GM20431 (cell line): ENCODE measurements around the gene RASSF3.
"Not testable (repeated sequence)": the region's sequence is repeated elsewhere in the genome, so short reads cannot be mapped to it uniquely, and the experiment has no call there.

Experiments used
- in situ Hi-C: fragments of 300-500 bp; cut with MseI, MboI; formaldehyde crosslinking; loops from one replicate; pipeline ENCODE4 v1.15.0; 2020; ENCODE audit warnings: low sequenced_read_pairs; ENCODE audit not compliant: unreplicated experiment

RASSF3 gene

DNA sequence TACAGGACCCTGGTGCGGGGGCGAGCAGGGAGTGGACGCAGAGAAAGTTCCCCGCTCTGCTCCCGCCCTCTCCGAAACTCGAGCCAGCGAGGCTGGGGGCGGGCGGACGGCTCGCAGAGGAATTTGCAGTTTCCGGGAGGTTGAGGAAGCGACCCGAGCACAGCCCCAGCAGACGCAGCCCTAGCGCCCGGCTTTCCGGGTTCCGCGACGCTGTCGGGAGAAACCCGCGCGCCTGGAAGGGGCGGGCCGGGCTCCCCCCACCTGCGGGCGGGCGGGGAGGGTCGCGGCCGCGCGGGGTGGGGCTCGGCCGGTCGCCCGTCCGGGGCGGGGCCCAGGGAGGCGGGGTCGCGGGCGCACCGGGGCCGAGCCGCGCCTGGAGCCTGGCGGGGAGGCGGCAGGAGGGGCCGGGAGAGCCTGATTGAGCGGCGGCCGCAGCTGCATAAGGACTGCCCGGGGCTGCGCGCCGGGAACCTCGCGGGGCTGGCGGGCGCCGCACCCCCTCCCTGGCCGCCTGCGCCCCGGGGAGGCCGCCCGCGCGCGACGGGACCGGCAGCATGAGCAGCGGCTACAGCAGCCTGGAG is at the start of gene RASSF3:
RASSF3 (plus strand) TSS at position 417 of the 581 bp plus-strand sequence; CDS start at position 555, 138 bp downstream.
- in situ Hi-C loops, result no loop called here

GRCh38 chr12:64561302-64562136 is 48.8 kb upstream of the RASSF3 start:
- in situ Hi-C loops, result no loop called here

- in situ Hi-C loops, result no loop called here
Measured at GRCh38 chr12:64566122-64566521, 44.2 kb upstream of the RASSF3 start.

DNA sequence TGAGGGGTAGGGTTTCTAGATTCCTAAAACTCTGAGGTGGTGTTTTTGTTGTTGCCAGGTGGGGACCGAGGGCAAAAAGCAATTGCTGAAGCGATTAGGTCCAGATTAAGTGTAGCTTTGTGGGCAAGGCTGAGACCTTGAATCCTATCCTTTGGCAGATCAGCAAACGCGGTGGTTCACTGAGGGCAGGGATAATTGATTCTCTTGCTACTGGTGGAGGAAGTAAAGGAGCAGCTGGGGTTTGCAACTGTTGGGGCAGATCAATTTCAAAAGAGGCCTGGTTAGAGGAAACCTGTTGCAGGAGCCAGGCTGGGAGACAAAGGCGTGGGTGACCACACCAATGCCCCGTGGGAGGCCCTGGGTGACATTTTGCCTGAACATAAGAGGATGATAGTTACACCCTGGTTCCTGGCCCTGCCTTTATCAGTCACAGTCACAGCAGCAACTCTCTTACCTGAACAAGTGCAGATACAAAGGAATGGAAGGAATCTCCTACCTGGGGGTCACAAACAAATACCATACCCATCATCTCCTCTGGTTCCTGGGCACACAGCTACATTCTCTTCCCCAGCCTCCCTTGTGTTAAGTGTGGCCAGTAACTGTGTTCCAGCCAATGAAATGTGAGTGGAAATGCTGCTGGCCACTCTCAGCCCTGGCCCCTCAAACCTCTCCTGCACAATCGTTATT is 43.3 kb upstream of the RASSF3 start:
- in situ Hi-C loops, result no loop called here

GRCh38 chr12:64567570-64567969 is 42.7 kb upstream of the RASSF3 start:
- in situ Hi-C loops, result no loop called here

- in situ Hi-C loops, result no loop called here
Measured at GRCh38 chr12:64568298-64568697, 42.0 kb upstream of the RASSF3 start.

DNA sequence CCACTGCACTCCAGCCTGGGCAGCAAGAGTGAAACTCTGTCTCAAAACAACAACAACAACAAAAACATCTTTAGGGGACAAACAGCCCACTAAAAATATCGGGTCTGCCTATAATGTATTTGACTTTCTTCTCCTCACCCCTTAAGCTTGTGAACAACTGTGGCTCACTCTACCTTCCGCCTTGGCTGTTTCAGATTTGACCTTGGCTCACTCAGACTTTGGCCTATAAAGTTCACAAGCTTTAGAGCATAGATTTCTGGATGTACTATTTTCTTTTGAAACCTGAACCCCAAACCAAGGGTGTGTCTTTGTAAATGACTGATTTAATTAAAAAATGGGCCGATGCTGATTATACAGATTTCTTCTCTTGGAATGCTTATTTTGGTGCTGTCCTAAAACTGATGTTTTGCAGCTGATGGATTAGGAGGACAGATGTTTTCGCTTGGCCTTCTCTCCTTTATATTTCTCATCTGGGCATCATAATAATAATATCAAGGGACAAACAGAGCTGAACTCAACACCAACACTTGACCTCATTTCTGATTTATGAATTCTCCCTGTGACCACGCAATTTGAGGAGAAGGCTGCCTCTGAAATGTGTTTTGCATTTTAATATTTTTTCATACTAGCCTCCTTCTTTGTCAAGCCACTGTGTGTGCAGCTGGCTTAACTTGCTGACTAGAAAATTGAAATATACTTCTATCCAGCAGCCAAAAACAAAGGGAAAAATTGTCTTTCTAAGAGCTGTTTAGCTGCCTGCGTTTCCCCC is 40.2 kb upstream of the RASSF3 start:
- in situ Hi-C loops, result no loop called here

GRCh38 chr12:64571411-64571810 is 38.9 kb upstream of the RASSF3 start:
- in situ Hi-C loops, result no loop called here

GRCh38 chr12:64572241-64572640 is 38.1 kb upstream of the RASSF3 start:
- in situ Hi-C loops, result no loop called here

DNA sequence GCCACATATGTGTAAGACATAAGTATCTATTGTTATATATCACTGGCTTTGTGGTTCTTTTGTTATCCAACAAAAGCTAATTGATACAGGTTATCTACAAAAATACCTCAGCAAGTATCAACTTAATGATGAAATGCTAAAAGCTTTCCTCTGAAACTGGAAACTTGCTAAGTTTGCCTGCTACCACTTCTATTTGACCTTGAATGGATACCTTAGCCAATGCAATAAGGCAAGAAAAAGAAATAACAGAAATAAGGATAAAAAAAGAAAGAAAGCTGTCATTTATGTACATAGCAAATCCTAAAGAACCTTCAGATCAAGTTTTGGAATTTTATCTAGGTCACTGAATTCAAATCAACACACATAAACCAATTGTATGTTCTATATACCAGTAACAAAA is 35.5 kb upstream of the RASSF3 start:
- in situ Hi-C loops, result no loop called here

- in situ Hi-C loops, result no loop called here
Measured at GRCh38 chr12:64577046-64577445, 33.2 kb upstream of the RASSF3 start.

GRCh38 chr12:64578566-64578965 is 31.7 kb upstream of the RASSF3 start:
- in situ Hi-C loops, result no loop called here

- in situ Hi-C loops, result no loop called here
Measured at GRCh38 chr12:64580681-64581080, 29.6 kb upstream of the RASSF3 start.

DNA sequence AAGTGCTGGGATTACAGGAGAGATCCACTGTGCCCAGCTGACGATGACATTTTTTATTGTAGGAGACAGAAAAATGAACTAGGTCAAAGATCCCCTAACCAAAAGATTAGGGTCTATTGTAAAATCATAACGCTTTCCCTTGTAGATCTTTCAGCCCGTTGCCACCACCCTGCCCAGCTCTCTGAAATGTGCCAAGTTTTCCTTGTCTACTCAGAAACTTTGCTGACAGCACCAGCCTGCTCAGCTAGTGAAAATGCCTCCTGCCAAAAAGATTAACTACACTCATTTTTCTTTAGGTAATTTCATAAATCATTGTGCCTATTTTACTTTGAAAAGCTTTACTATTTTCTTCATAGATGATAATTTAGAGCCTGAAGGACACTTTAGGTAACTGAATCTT is 28.2 kb upstream of the RASSF3 start:
- in situ Hi-C loops, result no loop called here

- in situ Hi-C loops, result no loop called here
Measured at GRCh38 chr12:64582862-64583261, 27.4 kb upstream of the RASSF3 start.

GRCh38 chr12:64583395-64583770 is 26.9 kb upstream of the RASSF3 start:
- in situ Hi-C loops, result not testable (repeated sequence)

DNA sequence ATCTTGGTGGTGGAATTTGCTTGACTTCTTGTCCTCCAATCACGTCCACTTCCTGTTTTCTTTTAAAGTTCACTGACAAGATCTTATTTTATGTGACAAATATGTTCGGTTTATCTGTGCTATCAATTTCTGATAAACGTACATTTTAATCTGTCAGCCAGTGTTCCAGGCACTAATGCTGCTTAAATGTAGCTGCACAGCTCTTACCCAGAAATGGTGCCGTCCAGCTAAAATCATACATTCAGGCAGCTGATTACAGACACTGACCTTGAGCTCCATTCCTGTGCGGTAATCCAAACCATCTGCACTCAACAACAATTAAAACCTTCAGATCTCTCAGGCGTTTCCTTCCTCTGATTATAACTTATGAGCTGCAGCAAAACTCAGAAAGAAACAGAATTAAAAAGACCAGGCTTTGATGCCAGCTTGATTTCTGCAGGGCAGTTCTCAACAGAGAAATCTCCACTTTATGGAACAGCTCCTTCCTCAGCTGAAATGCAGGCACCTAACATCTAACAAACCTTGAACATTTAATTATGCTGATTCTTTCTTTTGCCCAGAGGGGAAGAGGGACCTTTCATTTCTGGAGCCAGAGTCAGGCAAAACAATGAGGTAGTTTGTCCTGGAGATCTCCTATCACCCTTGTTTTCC is 26.4 kb upstream of the RASSF3 start:
- in situ Hi-C loops, result no loop called here

DNA sequence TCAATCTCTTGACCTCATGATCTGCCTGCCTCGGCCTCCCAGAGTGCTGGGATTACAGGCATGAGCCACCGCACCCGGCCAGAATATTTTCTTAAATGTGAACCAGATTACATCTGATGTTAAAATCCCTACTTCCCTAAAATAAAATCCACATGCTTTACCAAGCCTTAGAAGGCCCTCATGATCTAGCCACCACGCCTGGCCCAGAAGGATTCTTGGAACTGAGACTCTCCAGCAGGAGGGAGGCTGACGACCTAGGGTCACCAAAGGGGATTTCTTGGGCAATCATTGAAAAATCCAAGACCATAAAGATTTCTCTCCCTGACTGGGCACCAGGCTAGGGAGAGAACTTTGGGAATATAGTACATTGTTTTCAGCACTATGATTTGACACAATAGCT is 25.2 kb upstream of the RASSF3 start:
- in situ Hi-C loops, result no loop called here

- in situ Hi-C loops, result no loop called here
Measured at GRCh38 chr12:64587447-64587846, 22.8 kb upstream of the RASSF3 start.

- in situ Hi-C loops, result no loop called here
Measured at GRCh38 chr12:64590183-64590582, 20.1 kb upstream of the RASSF3 start.
